ENCODE measurements around the gene PCDH15.
"Not testable (repeated sequence)": the region's sequence is repeated elsewhere in the genome, so short reads cannot be mapped to it uniquely, and the experiment has no call there.

The PCDH15 gene

GRCh38 chr10:54531296-54531695 lies 269.7 kb downstream of the PCDH15 start:
- DNase-seq, result no peak

GRCh38 chr10:54530299-54530698 lies 270.7 kb downstream of the PCDH15 start:
- DNase-seq, result no peak

GRCh38 chr10:54525816-54526215 lies 275.2 kb downstream of the PCDH15 start:
- DNase-seq, result no peak

- not testable (repeated sequence) for DNase-seq
Observed at GRCh38 chr10:54515244-54515643, 285.8 kb downstream of the PCDH15 start.

GRCh38 chr10:54503863-54504262 lies 297.2 kb downstream of the PCDH15 start:
- DNase-seq, result no peak

DNA sequence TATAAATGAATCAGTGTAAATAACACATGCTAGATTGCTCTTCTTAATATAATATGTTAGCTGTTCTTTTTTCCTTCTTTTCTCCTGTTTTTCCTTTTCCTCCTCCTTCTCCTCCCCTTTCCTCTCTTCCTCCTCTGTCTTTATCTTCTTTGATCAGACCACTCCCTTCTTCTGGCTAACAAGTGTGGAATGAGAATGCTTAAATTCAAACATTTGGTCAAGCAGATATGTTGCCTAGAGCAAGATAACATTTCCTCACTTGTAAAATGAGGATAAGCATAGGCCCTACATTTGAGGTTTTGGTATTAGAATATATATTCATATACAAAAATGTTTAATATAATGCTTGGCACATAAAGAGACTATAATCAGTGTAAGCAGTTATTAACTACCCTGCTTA lies 299.1 kb downstream of the PCDH15 start:
- DNase-seq, result peak; percentile 53

DNA sequence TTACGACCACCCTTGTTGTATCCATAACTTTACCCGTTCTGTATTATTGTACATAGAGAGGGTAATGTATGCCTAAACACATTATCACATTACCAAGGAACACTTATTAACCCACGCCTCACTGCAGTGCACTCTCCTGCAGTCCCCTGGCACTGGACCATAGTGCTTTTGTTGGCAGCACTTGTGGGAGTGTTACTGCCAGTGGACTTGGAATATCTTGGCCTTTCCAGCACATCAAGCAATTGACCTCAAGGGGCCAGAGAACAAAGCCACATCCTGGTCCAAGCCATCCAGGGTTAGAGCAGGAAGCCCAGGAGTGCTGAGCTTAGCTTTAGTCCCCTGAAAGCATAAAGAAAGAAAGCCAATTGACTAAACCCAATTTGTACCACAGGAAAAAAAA lies 304.2 kb downstream of the PCDH15 start:
- no peak for DNase-seq

- no peak for DNase-seq
Observed at GRCh38 chr10:54487743-54488142, 313.3 kb downstream of the PCDH15 start.

DNA sequence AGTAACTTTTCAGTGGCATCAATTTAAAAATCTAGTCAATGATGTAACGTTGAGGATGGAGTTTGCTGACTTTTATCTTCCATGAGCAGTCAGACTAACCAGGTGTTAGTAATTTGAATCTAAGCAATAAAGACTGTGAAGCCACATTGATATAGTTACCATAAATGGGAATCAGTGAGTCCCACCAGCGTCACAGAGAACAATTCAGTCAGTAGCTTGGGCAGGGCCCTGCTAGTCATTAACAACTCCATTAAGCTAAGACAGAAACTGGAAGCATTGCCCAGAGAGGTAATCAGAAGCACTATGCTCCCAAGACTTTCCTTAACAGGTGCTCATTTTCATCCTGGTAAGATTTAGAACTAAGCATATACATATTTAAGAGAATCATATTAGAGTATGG lies 315.1 kb downstream of the PCDH15 start:
- DNase-seq, result no peak

DNA sequence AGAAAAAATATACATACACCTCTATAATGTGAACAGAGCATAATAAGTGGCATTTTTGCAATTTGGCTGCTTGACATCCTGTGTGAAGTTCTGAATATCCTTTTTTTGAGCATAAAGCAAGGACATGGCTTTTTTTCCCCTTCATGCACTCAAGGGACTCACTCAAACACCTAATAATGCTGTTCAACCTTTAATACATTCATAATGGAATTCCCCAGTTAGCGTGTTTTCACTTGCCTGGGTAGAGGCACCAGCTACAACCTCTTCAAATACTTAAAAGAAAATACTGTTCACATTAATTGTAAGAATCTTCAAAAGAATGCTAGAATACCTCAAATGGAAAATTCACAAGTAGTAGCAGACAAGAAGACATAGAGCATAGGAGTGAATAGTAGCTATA lies 316.8 kb downstream of the PCDH15 start:
- DNase-seq, result no peak

DNA sequence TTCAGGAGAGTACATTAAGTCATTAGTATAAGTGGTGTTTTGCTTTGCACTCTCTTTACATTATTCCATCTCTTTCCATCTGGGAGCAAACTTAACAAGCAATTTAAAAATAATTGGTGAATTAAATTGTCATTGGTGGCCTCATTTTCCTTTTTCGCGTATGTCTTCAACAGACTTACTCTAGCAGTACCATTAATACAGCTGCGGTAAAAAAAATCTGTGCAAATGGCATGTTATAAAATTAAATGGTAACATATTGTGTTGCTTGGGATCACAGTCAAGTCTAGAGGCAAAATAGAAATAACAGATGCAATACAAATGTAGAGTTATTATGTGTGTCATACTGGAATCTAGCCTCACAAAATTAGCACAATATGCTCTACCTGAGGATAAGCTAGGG lies 322.4 kb downstream of the PCDH15 start:
- DNase-seq, result no peak

GRCh38 chr10:54477738-54478137 lies 323.3 kb downstream of the PCDH15 start:
- no peak for DNase-seq

- DNase-seq, result no peak
Observed at GRCh38 chr10:54470324-54470631, 330.8 kb downstream of the PCDH15 start.

DNA sequence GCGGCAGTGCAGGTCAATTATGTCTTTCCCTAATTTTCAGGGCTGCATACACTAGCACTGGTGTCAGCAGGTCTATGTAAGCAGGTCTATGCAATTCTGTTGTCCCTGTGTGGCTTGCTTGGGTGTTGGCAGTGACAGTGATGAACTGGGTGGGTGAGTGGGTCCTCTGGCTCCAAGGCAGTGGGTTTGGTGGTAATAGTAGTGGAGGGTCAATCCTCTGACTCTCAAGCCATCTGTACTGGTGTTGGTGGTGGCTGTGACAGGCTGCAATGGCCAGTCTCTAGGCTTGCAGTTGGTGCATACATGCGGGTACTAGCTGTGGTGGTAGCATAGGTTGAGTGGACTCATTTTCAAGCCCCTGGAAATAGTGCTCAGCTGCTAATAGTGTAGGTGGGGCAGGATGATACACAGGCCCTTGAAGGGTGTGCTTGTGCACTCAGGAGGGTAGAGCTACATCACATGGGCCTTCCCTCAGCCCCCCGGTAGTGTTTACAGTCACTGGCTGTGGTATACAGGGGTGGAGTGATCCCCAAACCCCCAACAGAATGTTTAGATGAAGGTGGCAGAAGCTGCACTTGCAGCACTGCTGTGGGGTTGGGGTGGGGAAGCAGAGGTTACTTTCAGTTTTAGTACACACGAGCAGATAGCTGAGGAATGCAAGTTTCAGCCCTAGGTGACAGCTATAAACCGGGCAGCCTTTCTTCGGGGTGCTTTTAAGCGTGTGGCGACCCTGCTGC lies 331.3 kb downstream of the PCDH15 start:
- DNase-seq, result peak; percentile 55

GRCh38 chr10:54454271-54454670 lies 346.8 kb downstream of the PCDH15 start:
- no peak for DNase-seq

DNA sequence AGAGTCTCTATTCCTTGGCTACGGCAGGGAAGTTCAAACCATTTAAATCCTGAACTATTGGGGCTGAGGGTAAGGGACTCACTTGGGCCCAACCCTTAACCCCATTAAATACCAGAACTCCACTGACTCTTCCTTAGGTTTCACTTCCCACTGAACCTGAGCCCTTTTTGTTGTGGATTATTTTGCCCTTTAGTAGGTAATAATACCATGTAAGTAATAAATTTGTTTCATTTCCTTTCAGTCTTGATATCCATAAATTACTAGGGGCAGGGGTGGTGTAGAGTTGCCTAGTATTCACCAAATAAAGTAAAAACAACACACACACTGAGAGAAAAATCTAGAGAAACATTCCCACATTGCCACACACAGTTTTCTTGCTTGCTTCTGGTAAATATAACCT lies 352.0 kb downstream of the PCDH15 start:
- no peak for DNase-seq

DNA sequence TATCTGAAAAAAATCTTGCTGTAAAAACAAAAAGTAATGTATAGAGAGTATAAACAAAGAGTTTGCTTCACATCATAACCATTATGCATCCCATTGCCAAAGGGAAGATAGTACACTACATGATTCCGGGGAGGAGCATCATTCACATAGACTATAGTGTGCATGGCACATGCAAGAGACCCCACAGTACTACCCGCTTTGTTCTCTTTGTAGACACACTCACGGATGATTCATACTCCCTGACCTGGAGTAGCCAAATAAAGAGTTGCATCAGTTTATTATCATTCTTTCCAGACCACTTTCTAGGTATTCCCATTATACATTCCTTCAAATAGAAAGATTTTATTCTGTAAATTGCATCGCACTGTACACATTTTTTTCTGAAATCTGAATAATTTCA lies 356.9 kb downstream of the PCDH15 start:
- DNase-seq, result no peak

- peak; percentile 14 for DNase-seq
Observed at GRCh38 chr10:54441275-54441674, 359.8 kb downstream of the PCDH15 start.

DNA sequence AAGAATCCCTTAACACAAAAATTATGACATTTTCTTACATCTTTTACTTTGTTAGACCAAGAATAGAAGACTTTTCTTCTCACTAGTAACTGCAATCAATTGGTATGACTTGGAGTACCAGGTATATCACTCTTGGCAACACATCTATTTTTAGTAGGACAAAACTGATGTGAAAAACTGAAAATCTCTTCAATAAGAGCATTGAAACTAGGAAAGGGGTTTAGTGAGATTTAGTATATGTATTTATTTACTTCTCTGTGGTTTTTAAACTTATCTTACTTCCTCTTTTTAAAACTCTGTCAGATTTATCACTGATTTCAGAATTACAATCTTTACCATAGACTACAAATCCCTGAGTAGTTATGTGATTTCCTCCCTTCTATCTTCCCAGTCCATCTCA lies 366.2 kb downstream of the PCDH15 start:
- DNase-seq, result peak; percentile 24

DNA sequence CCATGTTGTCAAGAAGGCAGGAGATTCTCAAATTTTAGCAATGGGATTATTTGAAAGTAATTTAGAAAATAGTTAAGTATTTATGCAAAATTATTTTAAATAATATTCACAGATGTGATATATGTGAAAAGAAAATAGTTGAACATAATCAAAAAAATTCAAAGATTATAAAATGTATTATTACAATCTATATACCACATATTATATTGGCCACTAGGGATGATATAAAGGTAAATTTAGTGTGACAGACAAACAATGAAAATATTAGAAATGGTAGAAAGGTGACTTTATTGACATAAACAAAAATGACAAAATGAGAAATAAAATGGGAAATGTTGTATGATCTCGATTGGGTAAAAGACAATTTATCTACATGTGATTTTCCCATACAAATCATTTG lies 385.5 kb downstream of the PCDH15 start:
- no peak for DNase-seq

- DNase-seq, result peak; percentile 58
Observed at GRCh38 chr10:54402576-54402975, 398.5 kb downstream of the PCDH15 start.

DNA sequence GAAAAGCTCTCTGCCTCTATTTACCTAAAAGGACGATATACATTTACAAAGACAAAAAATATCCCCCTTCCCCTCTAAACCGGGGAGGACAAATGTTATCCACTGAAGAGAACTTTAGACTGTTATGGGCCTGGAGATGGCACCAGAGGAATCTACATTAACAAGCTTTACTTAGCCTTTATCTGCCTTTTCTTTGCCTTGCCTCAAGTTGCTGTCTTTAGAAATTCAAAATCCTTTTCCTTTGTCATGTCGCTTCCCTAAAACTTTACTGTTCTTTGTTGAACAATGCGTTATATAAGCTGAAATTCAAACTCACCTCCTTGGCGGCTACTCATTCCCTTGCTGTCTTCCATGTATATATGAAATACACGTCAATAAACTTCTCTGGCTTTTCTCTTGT lies 405.0 kb downstream of the PCDH15 start:
- no peak for DNase-seq

GRCh38 chr10:54394598-54394997 lies 406.4 kb downstream of the PCDH15 start:
- not testable (repeated sequence) for DNase-seq

DNA sequence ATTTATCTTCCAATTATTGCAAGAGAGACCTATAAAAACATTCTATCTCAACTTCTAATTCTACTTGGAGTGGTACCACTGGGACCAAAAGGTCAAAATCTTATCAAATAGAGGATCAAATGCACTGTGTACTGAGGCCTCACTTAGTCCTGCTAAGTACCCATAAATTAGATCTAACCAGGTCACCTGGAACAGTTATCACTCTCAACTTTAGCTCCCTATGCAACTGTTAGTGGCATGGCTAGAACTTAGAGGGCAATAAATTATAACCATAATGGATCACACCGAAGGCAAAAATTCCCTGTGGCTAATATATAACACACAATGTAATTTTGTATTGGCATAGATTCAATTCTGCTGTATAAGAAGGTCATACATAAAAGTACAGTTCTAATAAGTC lies 428.9 kb downstream of the PCDH15 start:
- DNase-seq, result no peak

DNA sequence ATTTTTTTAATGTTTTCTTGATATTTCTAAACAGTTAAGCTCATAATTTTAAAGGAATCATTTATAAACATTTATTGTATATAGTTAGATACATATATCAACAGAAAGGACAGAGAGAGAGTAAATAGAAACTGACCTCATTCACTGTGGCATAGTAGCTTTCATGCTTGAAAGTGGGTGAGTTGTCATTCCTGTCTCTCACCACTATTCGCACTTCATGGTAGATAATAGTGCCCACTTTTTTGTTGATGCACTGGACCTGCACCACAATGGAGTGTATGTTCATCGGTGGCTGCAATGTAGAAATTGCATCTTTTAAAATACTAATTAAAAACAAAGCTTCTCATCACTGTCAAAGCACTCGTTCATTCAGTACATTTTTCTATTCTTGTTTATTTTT lies 432.0 kb downstream of the PCDH15 start:
- DNase-seq, result peak; percentile 49

- DNase-seq, result peak; percentile 23
Observed at GRCh38 chr10:54363390-54363789, 437.6 kb downstream of the PCDH15 start.
